Nephron (organoid): ENCODE data around the gene ESPN.
"Not testable (repeated sequence)": the region's sequence is repeated elsewhere in the genome, so short reads cannot be mapped to it uniquely, and the experiment has no call there.

Experiments
- H3K27ac Mint-ChIP-seq, 3 experiments: 2 replicates each; pipeline ENCODE4 v1.8.0; 2020; ENCODE audit warnings: mixed read lengths in 3 of 3, mild to moderate bottlenecking in 2 of 3, moderate library complexity in 1 of 3
- H3K27me3 Mint-ChIP-seq: 2 replicates; pipeline ENCODE4 v1.8.0; 2021; ENCODE audit warnings: low read depth, mild to moderate bottlenecking, moderate library complexity, mixed read lengths
- H3K36me3 Mint-ChIP-seq: 2 replicates; pipeline ENCODE4 v1.8.0; 2020; ENCODE audit warnings: low read depth, mixed read lengths
- H3K4me1 Mint-ChIP-seq: 2 replicates; pipeline ENCODE4 v1.8.0; 2020; ENCODE audit warnings: mixed read lengths
- H3K4me3 Mint-ChIP-seq, 3 experiments: 2 replicates each; pipeline ENCODE4 v1.8.0; 2020; ENCODE audit warnings: mild to moderate bottlenecking in 3 of 3, mixed read lengths in 3 of 3, moderate library complexity in 2 of 3
- H3K9me3 Mint-ChIP-seq: 2 replicates; pipeline ENCODE4 v1.8.0; 2020; ENCODE audit warnings: mixed read lengths
- TF ChIP-seq, protein P1 (sequence below), 3 experiments: fragments of 200-600 bp; sonication (generic); IDR thresholded peaks; one replicate each; pipeline ENCODE4 v1.5.0; 2021; ENCODE audit warnings: antibody characterized with exemption in 3 of 3; ENCODE audit not compliant: unreplicated experiment in 3 of 3

The ESPN gene

DNA sequence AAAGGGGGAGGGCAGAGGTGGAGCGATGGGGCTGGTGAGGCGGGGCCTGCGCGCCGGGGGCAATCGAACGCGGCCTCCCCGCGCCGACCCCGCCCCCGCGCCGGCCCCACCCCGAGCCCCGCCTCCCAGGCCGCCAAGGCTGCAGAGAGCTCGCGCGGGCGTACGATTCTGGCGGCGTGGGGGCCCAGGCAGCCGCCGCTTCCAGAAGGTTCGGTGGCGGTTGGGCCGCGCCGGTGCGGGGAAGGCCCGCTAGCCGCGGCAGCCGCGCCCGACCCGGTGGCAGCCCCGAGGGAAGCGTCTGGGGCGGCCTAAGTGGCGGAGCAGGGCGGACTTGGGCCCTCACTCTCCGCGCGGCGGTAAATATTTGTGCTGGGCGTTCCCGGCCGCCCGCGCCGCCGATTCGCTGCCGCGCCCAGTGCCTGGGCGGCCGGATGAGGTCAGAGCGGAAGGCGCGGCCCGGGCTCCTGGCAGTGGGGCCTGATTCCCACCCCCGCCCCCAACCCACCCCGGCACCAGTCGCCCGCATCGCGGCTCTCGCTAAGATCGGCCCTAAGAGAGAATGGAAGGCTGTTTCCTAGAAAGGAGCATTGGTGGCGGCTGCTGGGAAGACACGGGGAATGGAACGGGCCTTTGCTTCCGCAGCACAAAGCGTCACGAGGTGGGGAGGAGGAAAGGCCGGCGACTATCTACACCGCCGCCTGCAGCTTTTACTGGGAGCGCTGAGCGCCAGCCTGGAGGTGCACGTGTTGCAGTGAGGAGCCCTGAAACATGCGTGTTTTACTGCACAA, 31.0 kb upstream of the ESPN start, which contains the start of gene ACOT7:
ACOT7 (minus strand) TSS at position 368 of the 788 bp plus-strand sequence. CDS start 368 bp downstream, outside the sequence.
- Mint-ChIP-seq H3K27me3 (peaks cover 31% of the 10 kb centered on the region), H3K9me3 (no peaks in the 10 kb centered on the region), H3K4me1 (peaks cover 15% of the 10 kb centered on the region), H3K36me3 (no peaks in the 10 kb centered on the region), H3K27ac (peak within 1 kb of the TSS; percentile 80 to 94 (median 94)), H3K4me3 (peak within 1 kb of the TSS; percentile 88 to 89 (median 89))
- TF ChIP-seq, protein P1, sequence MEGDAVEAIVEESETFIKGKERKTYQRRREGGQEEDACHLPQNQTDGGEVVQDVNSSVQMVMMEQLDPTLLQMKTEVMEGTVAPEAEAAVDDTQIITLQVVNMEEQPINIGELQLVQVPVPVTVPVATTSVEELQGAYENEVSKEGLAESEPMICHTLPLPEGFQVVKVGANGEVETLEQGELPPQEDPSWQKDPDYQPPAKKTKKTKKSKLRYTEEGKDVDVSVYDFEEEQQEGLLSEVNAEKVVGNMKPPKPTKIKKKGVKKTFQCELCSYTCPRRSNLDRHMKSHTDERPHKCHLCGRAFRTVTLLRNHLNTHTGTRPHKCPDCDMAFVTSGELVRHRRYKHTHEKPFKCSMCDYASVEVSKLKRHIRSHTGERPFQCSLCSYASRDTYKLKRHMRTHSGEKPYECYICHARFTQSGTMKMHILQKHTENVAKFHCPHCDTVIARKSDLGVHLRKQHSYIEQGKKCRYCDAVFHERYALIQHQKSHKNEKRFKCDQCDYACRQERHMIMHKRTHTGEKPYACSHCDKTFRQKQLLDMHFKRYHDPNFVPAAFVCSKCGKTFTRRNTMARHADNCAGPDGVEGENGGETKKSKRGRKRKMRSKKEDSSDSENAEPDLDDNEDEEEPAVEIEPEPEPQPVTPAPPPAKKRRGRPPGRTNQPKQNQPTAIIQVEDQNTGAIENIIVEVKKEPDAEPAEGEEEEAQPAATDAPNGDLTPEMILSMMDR (IDR thresholded peaks at IDR 0.05; ENCODE audit: unreplicated experiment in 3 of 3): no peak

- Mint-ChIP-seq H3K4me3 (peak overlapping the region; percentile 61 to 74 (median 69)), H3K27ac (peak overlapping the region in 1 of 3 experiments; percentile 51), H3K4me1 (peaks cover 15% of the 10 kb centered on the region), H3K27me3 (peaks cover 31% of the 10 kb centered on the region)
- not testable (repeated sequence) for H3K36me3 Mint-ChIP-seq, H3K9me3 Mint-ChIP-seq
Observed at GRCh38 chr1:6395130-6395529, 29.4 kb upstream of the ESPN start.

DNA sequence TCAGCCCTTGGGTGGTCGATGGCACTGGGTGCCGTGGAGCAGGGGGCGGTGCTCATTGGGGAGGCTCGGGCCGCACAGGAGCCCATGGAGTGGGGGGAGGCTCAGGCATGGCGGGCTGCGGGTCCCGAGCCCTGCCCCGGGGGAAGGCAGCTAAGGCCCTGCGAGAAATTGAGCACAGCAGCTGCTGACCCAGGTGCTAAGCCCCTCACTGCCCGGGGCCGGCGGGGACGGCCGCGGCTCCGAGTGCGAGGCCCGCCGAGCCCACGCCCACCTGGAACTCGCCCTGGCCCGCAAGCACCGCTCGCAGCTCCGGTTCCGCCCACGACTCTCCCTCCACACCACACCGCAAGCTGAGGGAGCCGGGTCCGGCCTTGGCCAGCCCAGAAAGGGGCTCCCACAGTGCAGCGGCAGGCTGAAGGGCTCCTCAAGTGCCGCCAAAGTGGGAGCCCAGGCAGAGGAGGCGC, 28.8 kb upstream of the ESPN start:
- not testable (repeated sequence) for H3K27ac Mint-ChIP-seq, H3K9me3 Mint-ChIP-seq, H3K36me3 Mint-ChIP-seq, H3K4me3 Mint-ChIP-seq
- Mint-ChIP-seq H3K4me1 (peaks cover 15% of the 10 kb centered on the region), H3K27me3 (peaks cover 28% of the 10 kb centered on the region)

DNA sequence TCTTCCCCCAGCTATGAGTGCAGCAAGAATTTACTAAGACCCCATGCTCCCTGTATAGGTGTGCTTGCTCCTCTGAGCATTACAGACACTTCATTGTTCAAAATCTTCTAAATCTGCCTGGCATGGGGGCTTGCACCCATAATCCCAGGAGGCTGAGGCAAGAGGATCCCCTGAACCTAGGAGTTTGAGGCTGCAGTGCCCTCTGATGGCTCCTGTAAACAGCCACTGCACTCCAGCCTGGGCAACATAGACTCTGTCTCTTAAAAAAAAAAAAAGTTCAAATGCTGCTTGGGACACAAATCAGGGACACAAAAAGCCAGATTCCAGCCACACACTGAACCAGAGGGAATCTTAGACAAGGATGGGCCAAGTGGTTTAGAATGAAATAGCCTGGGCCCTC, 27.6 kb upstream of the ESPN start:
- peak overlapping the region; percentile 0 to 23 (median 3) for H3K4me3 Mint-ChIP-seq
- H3K27me3 Mint-ChIP-seq: peaks cover 32% of the 10 kb centered on the region
- peaks cover 13% of the 10 kb centered on the region for H3K4me1 Mint-ChIP-seq
- H3K27ac Mint-ChIP-seq: no peak overlapping the region
- TF ChIP-seq, protein P1 (IDR thresholded peaks at IDR 0.05; ENCODE audit: unreplicated experiment in 3 of 3): no peak
- no peaks in the 10 kb centered on the region for H3K9me3 Mint-ChIP-seq
- H3K36me3 Mint-ChIP-seq: no peaks in the 10 kb centered on the region

DNA sequence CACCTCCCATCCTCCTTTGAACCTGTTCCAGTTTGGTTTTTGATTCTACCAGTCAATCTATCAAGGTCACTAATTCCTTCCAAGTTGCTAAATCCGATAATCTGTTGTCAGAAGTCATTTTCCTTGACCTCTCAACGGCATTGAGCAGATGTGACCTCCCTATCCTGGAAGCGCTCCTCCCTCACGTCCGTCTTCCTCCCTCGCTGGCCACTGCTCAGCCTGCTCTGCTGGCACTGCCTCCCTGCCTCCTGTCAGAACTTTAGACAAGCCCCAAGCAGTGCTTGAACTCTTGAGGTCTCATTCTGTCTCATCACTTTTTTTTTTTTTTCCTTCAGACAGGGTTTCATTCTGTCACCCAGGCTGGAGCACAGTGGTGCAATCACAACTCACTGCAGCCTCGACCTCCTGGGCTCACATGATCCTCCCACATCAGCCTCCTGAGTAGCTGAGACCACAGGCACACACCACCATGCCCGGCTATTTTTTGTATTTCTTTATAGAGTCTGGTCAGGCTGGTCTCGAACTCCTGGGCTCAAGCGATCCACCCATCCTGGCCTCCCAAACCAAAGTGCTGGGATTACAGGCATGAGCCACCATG, 26.6 kb upstream of the ESPN start:
- Mint-ChIP-seq H3K4me3 (no peak overlapping the region), H3K27me3 (peaks cover 32% of the 10 kb centered on the region), H3K27ac (peak overlapping the region in 1 of 3 experiments; percentile 8), H3K9me3 (no peaks in the 10 kb centered on the region), H3K4me1 (peaks cover 8% of the 10 kb centered on the region), H3K36me3 (no peaks in the 10 kb centered on the region)
- TF ChIP-seq, protein P1 (IDR thresholded peaks at IDR 0.05; ENCODE audit: unreplicated experiment in 3 of 3): no peak

DNA sequence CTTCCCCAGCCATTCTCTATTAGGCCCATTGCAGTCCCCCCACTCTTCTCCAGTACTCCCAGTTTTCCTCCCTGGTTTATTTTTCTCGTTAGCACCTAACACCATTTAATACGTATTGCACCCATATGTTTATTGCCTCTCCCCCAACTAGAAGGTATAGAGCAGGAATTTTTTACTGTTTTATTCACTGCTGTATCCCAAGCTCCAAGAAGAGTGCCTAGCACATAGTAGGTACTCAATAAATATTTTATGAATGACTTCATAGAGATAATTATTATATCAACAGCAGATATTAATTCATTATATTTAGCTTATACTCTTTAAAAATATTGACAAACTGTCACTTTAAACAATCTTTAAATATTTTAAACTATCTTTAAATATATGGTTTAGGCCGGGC, 25.3 kb upstream of the ESPN start:
- TF ChIP-seq, protein P1 (IDR thresholded peaks at IDR 0.05; ENCODE audit: unreplicated experiment in 3 of 3): no peak
- H3K27ac Mint-ChIP-seq: peak overlapping the region in 1 of 3 experiments; percentile 19
- H3K27me3 Mint-ChIP-seq: peaks cover 33% of the 10 kb centered on the region
- no peaks in the 10 kb centered on the region for H3K9me3 Mint-ChIP-seq
- H3K4me1 Mint-ChIP-seq: peaks cover 1% of the 10 kb centered on the region
- no peak overlapping the region for H3K4me3 Mint-ChIP-seq
- H3K36me3 Mint-ChIP-seq: no peaks in the 10 kb centered on the region
